Neuronal stem cell (in vitro differentiated cells): ENCODE results near the gene KRTAP3-3.

ENCODE experiments used
- DNase-seq: peaks from one replicate; pipeline ENCODE4 v3.0.0-alpha.2; 2013; ENCODE audit warnings: low spot score
- H2AFZ ChIP-seq: one replicate; pipeline ENCODE4 v1.6.1; 2013; ENCODE audit warnings: mild to moderate bottlenecking, low read length, inconsistent platforms
- H2AK5ac ChIP-seq: 2 replicates; pipeline ENCODE4 v1.6.1; 2013; ENCODE audit warnings: low read depth, mild to moderate bottlenecking, inconsistent platforms, low read length, moderate library complexity, mixed read lengths
- H2BK120ac ChIP-seq: 2 replicates; pipeline ENCODE4 v1.6.1; 2013; ENCODE audit warnings: low read depth, mild to moderate bottlenecking, inconsistent platforms, low read length, moderate library complexity, mixed read lengths
- H2BK12ac ChIP-seq: one replicate; pipeline ENCODE4 v1.6.1; 2013; ENCODE audit warnings: low read length, inconsistent platforms
- H2BK15ac ChIP-seq: 2 replicates; pipeline ENCODE4 v1.6.1; 2013; ENCODE audit warnings: mild to moderate bottlenecking, low read length, inconsistent platforms, mixed read lengths
- H2BK5ac ChIP-seq: one replicate; pipeline ENCODE4 v1.6.1; 2013; ENCODE audit warnings: inconsistent platforms, mild to moderate bottlenecking, low read length, moderate library complexity
- H3K14ac ChIP-seq: one replicate; pipeline ENCODE4 v1.6.1; 2013; ENCODE audit warnings: low read length, inconsistent platforms
- H3K18ac ChIP-seq: 2 replicates; pipeline ENCODE4 v1.6.1; 2013; ENCODE audit warnings: low read length, inconsistent platforms
- H3K23ac ChIP-seq: 2 replicates; pipeline ENCODE4 v1.6.1; 2013; ENCODE audit warnings: low read depth, mild to moderate bottlenecking, mixed read lengths, low read length, inconsistent platforms; ENCODE audit not compliant: poor library complexity
- H3K27ac ChIP-seq: replicated peaks from 3 replicates; pipeline ENCODE4 v1.5.1; 2013; ENCODE audit warnings: low read length, inconsistent platforms
- H3K27me3 ChIP-seq, 3 experiments: 2 replicates each; pipeline ENCODE4 v1.6.1; 2013; ENCODE audit warnings: low read length in 3 of 3, mild to moderate bottlenecking in 2 of 3, inconsistent platforms in 1 of 3, low read depth in 1 of 3, mixed read lengths in 1 of 3, moderate library complexity in 1 of 3; ENCODE audit not compliant: control insufficient read depth in 3 of 3, insufficient read depth in 3 of 3
- H3K36me3 ChIP-seq, 2 donors: replicated peaks in 1 of 2; 2 replicates each; pipeline ENCODE4 v1.6.1; 2013; ENCODE audit warnings: low read length in 2 of 2; ENCODE audit not compliant: control insufficient read depth in 2 of 2, insufficient read depth in 2 of 2
- H3K4ac ChIP-seq: 2 replicates; pipeline ENCODE4 v1.6.1; 2013; ENCODE audit warnings: inconsistent platforms, mild to moderate bottlenecking, low read length, moderate library complexity
- H3K4me1 ChIP-seq, 2 donors: 1 replicate in 1 of 2; 2 replicates in 1 of 2; pipeline ENCODE4 v1.6.1; 2013; ENCODE audit warnings: low read length in 2 of 2, low read depth in 1 of 2; ENCODE audit not compliant: control insufficient read depth in 2 of 2, insufficient read depth in 1 of 2
- H3K4me2 ChIP-seq: one replicate; pipeline ENCODE4 v1.6.1; 2013; ENCODE audit warnings: mild to moderate bottlenecking, low read length, inconsistent platforms; ENCODE audit not compliant: insufficient read depth, poor library complexity, severe bottlenecking
- H3K4me3 ChIP-seq, 2 donors: 2 replicates each; pipeline ENCODE4 v1.5.1; 2013; ENCODE audit warnings: low read length in 2 of 2, mild to moderate bottlenecking in 2 of 2, inconsistent platforms in 1 of 2, moderate library complexity in 1 of 2
- H3K79me1 ChIP-seq: one replicate; pipeline ENCODE4 v1.6.1; 2013; ENCODE audit warnings: low read depth, mild to moderate bottlenecking, inconsistent platforms, low read length, moderate library complexity
- H3K9ac ChIP-seq: one replicate; pipeline ENCODE4 v1.6.1; 2013; ENCODE audit warnings: mild to moderate bottlenecking, low read depth, low read length, inconsistent platforms; ENCODE audit not compliant: poor library complexity
- H3K9me3 ChIP-seq, 2 donors: replicated peaks in 1 of 2; 2 replicates each; pipeline versions ENCODE3 to v1.6.1; 2013; ENCODE audit warnings: low read length in 2 of 2, mild to moderate bottlenecking in 2 of 2, inconsistent platforms in 1 of 2, low read depth in 1 of 2, mixed read lengths in 1 of 2, moderate library complexity in 1 of 2; ENCODE audit not compliant: control insufficient read depth in 2 of 2, insufficient read depth in 1 of 2
- H4K8ac ChIP-seq: one replicate; pipeline ENCODE4 v1.6.1; 2013; ENCODE audit warnings: low read depth, mild to moderate bottlenecking, inconsistent platforms, low read length, moderate library complexity
- H4K91ac ChIP-seq: one replicate; pipeline ENCODE4 v1.6.1; 2013; ENCODE audit warnings: low read length, low read depth, mild to moderate bottlenecking, inconsistent platforms; ENCODE audit not compliant: poor library complexity
- WGBS, 2 donors: extraction: QIAGEN DNeasy Blood & Tissue Kit; methylation state at CpG; one replicate each; pipeline ENCODE4 v1.1.7; 2013; ENCODE audit warnings: missing lambda C conversion rate in 2 of 2, mixed read lengths in 1 of 2; ENCODE audit not compliant: insufficient read length in 2 of 2, insufficient replicate concordance in 1 of 2; ENCODE audit errors: extremely low coverage in 2 of 2; 5-methylcytosine and 5-hydroxymethylcytosine counted together

The KRTAP3-3 gene

DNA sequence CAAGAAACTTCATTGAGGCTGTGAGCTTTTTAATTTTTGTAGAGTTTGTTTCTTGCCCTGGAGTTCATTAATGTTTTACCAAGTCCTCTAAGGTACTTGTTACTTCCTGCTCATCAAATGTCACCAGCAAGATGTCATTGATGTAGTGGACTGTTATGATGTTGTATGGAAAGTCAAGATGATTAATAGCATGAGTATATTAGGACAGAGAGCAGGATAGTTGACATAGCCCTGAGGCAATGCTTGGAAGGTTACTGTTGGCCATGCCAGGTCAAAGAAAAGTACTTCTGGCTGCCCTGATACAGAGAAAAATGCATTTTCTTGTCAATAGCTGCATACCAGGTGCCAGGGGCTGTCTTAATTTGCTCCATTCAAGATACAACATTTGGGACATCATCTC lies 26.4 kb upstream of the KRTAP3-3 start:
- H3K36me3 ChIP-seq, result no peaks in the 10 kb centered on the region
- H3K27ac ChIP-seq, result no peak overlapping the region
- H3K18ac ChIP-seq, result no peak overlapping the region
- H3K23ac ChIP-seq, result no peak overlapping the region
- no peak overlapping the region for H2BK5ac ChIP-seq
- H3K9ac ChIP-seq, result no peak overlapping the region
- no peak overlapping the region for H3K4me3 ChIP-seq
- H2AK5ac ChIP-seq, result no peak overlapping the region
- H3K4me1 ChIP-seq, result no peaks in the 10 kb centered on the region
- no peak overlapping the region for H2BK12ac ChIP-seq
- H3K4me2 ChIP-seq, result no peak overlapping the region
- no peak overlapping the region for H4K8ac ChIP-seq
- no peak overlapping the region for H2AFZ ChIP-seq
- H3K79me1 ChIP-seq, result no peaks in the 10 kb centered on the region
- H3K4ac ChIP-seq, result no peak overlapping the region
- no peaks in the 10 kb centered on the region for H3K27me3 ChIP-seq
- H4K91ac ChIP-seq, result no peak overlapping the region
- H3K9me3 ChIP-seq, result no peaks in the 10 kb centered on the region
- no peak for DNase-seq
- no peak overlapping the region for H2BK15ac ChIP-seq
- H3K14ac ChIP-seq, result no peak overlapping the region
- no peak overlapping the region for H2BK120ac ChIP-seq

DNA sequence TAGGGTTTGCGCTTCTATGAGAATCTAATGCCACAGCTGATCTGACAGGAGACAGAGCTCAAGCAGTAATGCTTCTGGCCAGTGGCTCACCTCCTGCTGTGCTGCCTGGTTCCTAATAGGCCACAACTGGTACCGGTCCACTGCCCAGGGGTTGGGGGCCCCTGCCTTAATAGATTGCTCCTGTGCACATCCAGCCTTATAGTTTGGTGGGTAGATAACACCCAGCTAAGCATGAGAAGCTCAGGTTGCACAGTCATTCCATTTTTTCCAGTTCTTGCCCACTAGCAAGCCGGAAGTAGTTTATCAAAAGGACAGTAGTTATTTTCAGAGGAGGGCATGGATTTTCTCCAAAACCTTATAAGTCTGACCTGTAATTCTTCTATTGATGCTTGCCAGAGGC lies 25.5 kb upstream of the KRTAP3-3 start:
- Histone ChIP-seq H2BK120ac (no peak overlapping the region), H2BK12ac (no peak overlapping the region), H2BK5ac (no peak overlapping the region), H3K9ac (no peak overlapping the region), H3K4ac (no peak overlapping the region), H4K91ac (peak overlapping the region; percentile 64), H3K36me3 (no peaks in the 10 kb centered on the region), H3K23ac (peak overlapping the region; percentile 56), H3K27ac (no peak overlapping the region), H3K4me2 (no peak overlapping the region), H3K9me3 (no peaks in the 10 kb centered on the region), H2AK5ac (no peak overlapping the region), H3K79me1 (no peaks in the 10 kb centered on the region), H3K27me3 (no peaks in the 10 kb centered on the region), H2AFZ (no peak overlapping the region), H3K4me1 (no peaks in the 10 kb centered on the region), H2BK15ac (no peak overlapping the region), H4K8ac (no peak overlapping the region), H3K4me3 (no peak overlapping the region), H3K18ac (no peak overlapping the region), H3K14ac (no peak overlapping the region)
- no peak for DNase-seq
- WGBS, 2 donors, result no CpG with 5 or more reads among the region's 3 CpGs

DNA sequence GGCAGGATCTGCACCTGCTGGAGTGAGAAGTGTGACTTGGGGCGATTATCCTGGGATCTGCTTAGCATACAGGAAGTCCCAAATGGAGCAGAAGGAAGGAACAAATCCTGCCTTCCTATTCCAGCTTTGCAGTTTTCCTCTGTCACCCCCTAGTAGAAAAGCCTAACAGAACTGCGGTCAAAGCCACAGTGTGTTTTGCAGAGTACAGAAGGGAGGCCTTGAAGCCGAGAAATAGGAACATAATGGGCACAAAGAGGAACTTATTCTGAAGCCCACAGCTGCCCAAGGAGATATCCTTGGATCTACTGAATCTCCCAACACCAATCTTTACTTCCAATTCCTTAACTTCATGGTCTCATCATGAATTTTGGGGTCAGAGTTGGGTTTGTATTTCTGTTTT lies 24.6 kb upstream of the KRTAP3-3 start:
- no peak overlapping the region for H3K18ac ChIP-seq
- H3K4me1 ChIP-seq, result no peaks in the 10 kb centered on the region
- H3K14ac ChIP-seq, result no peak overlapping the region
- H2BK5ac ChIP-seq, result no peak overlapping the region
- no peak overlapping the region for H3K27ac ChIP-seq
- H4K91ac ChIP-seq, result no peak overlapping the region
- no peak overlapping the region for H2AK5ac ChIP-seq
- no peaks in the 10 kb centered on the region for H3K36me3 ChIP-seq
- no peak overlapping the region for H3K4me2 ChIP-seq
- WGBS, 2 donors, result no CpG with 5 or more reads among the region's 3 CpGs
- H2BK120ac ChIP-seq, result no peak overlapping the region
- H2AFZ ChIP-seq, result no peak overlapping the region
- no peaks in the 10 kb centered on the region for H3K27me3 ChIP-seq
- H4K8ac ChIP-seq, result no peak overlapping the region
- H3K9me3 ChIP-seq, result no peaks in the 10 kb centered on the region
- no peak overlapping the region for H3K23ac ChIP-seq
- H3K4me3 ChIP-seq, result no peak overlapping the region
- H2BK12ac ChIP-seq, result no peak overlapping the region
- no peak overlapping the region for H3K9ac ChIP-seq
- no peak overlapping the region for H2BK15ac ChIP-seq
- no peaks in the 10 kb centered on the region for H3K79me1 ChIP-seq
- DNase-seq, result no peak
- no peak overlapping the region for H3K4ac ChIP-seq

DNA sequence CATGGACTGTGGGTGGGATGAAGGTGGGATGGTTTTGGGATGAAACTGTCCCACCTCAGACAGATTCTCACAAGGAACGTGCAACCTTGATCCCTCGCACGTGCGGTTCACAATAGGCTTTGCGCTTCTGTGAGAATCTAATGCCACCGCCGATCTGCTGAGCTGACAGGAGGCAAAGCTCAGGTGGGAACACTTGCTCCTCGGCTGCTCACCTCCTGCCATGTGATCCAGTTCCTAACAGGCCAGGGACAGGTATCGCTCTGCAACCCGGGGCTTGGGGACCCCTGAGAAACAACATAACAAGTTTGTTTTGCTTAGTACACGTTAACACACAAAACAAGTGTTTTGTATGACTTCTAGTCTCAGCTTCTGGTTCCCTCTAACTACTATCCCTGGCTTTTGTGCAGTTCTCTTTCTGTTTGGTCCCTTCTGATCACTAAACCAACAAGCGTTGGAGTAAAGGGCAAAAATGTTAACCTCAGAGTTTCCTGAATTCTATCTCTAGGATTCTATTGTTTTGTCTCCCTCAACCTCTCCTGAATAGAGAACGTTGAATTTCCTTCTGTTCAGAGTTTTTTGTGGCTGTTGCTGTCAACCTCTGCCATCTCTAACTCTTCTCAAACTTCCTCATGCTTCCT lies 22.7 kb upstream of the KRTAP3-3 start:
- no CpG with 5 or more reads among the region's 13 CpGs for WGBS, 2 donors
- Histone ChIP-seq H4K91ac (no peak overlapping the region), H3K9me3 (no peaks in the 10 kb centered on the region), H2BK12ac (peak overlapping the region; percentile 36), H3K4ac (no peak overlapping the region), H3K27ac (no peak overlapping the region), H3K36me3 (no peaks in the 10 kb centered on the region), H3K14ac (no peak overlapping the region), H3K27me3 (no peaks in the 10 kb centered on the region), H3K9ac (no peak overlapping the region), H3K4me3 (no peak overlapping the region), H3K18ac (no peak overlapping the region), H3K79me1 (no peaks in the 10 kb centered on the region), H2BK5ac (no peak overlapping the region), H2AFZ (no peak overlapping the region), H2BK15ac (no peak overlapping the region), H3K4me1 (no peaks in the 10 kb centered on the region), H2AK5ac (no peak overlapping the region), H2BK120ac (no peak overlapping the region), H3K4me2 (no peak overlapping the region), H3K23ac (no peak overlapping the region), H4K8ac (peak overlapping the region; percentile 45)
- no peak for DNase-seq
